HG03558 (cell line): Measurements from ENCODE around the gene KRTAP5-2.
"Not testable (repeated sequence)": the region's sequence is repeated elsewhere in the genome, so short reads cannot be mapped to it uniquely, and the experiment has no call there.

ENCODE experiments used
- ATAC-seq: cut with Tn5 transposase; IDR thresholded peaks from one replicate; pipeline ENCODE4 v1.9.1; 2021; ENCODE audit warnings: moderate number of reproducible peaks; ENCODE audit not compliant: unreplicated experiment; ENCODE audit errors: extremely low read depth

The KRTAP5-2 gene

GRCh38 chr11:1597994-1598380, at the start of gene KRTAP5-2:
Gene KRTAP5-2 (minus strand): TSS chr11:1598294. CDS start chr11:1598250, 44 bp downstream.
- ATAC-seq, result no peak

GRCh38 chr11:1646540-1646939, 48.4 kb upstream of the KRTAP5-2 start:
- ATAC-seq, result not testable (repeated sequence)

- no peak for ATAC-seq
Measured at GRCh38 chr11:1645357-1645821, 47.3 kb upstream of the KRTAP5-2 start.

GRCh38 chr11:1644601-1645356, 46.7 kb upstream of the KRTAP5-2 start:
- ATAC-seq, result no peak

- no peak for ATAC-seq
Measured at GRCh38 chr11:1643146-1643690, 45.1 kb upstream of the KRTAP5-2 start.

GRCh38 chr11:1642288-1643145, 44.4 kb upstream of the KRTAP5-2 start:
- no peak for ATAC-seq

GRCh38 chr11:1641096-1641495, 43.0 kb upstream of the KRTAP5-2 start:
- ATAC-seq, result no peak

- ATAC-seq, result no peak
Measured at GRCh38 chr11:1640076-1640946, 42.2 kb upstream of the KRTAP5-2 start.

- no peak for ATAC-seq
Measured at GRCh38 chr11:1639666-1640065, 41.6 kb upstream of the KRTAP5-2 start.

GRCh38 chr11:1639102-1639620, 41.1 kb upstream of the KRTAP5-2 start:
- no peak for ATAC-seq

GRCh38 chr11:1638344-1638743, 40.2 kb upstream of the KRTAP5-2 start:
- no peak for ATAC-seq

GRCh38 chr11:1637628-1638027, 39.5 kb upstream of the KRTAP5-2 start:
- no peak for ATAC-seq

GRCh38 chr11:1636291-1636950, 38.3 kb upstream of the KRTAP5-2 start:
- no peak for ATAC-seq

GRCh38 chr11:1633864-1634263, 35.8 kb upstream of the KRTAP5-2 start:
- ATAC-seq, result no peak

GRCh38 chr11:1632053-1632714, 34.1 kb upstream of the KRTAP5-2 start:
- no peak for ATAC-seq

GRCh38 chr11:1631066-1631568, 33.0 kb upstream of the KRTAP5-2 start:
- ATAC-seq, result no peak

GRCh38 chr11:1630271-1630670, 32.2 kb upstream of the KRTAP5-2 start:
- no peak for ATAC-seq

- ATAC-seq, result no peak
Measured at GRCh38 chr11:1629326-1630185, 31.5 kb upstream of the KRTAP5-2 start, which contains the start of gene KRTAP5-5. Gene KRTAP5-5 (plus strand): TSS chr11:1629775. CDS start chr11:1629841, 66 bp downstream.
